BE2C (cell line): ENCODE results near the gene ATP8A2.

Experiments
- DNase-seq: peaks from one replicate; pipeline ENCODE4 v3.0.0-alpha.2; 2020
- H3K27me3 ChIP-seq: fragments of 250-450 bp; sonication (Bioruptor Pico); 2 replicates; pipeline ENCODE4 v1.5.1; 2020; ENCODE audit warnings: mild to moderate bottlenecking
- H3K36me3 ChIP-seq: fragments of 250-450 bp; sonication (Bioruptor Pico); 2 replicates; pipeline ENCODE4 v1.5.1; 2020; ENCODE audit warnings: mild to moderate bottlenecking
- H3K4me1 ChIP-seq: fragments of 250-450 bp; sonication (Bioruptor Pico); 2 replicates; pipeline ENCODE4 v1.5.1; 2020
- H3K4me3 ChIP-seq: 2 replicates; pipeline ENCODE4 v1.5.1; 2011; ENCODE audit warnings: low read depth, low read length
- H3K9me3 ChIP-seq: fragments of 250-450 bp; sonication (Bioruptor Pico); 2 replicates; pipeline ENCODE4 v1.5.1; 2020
- CTCF ChIP-seq: IDR thresholded peaks from 2 replicates; pipeline ENCODE4 v1.5.1; 2012; ENCODE audit warnings: mild to moderate bottlenecking, low read depth, low read length

The ATP8A2 gene

GRCh38 chr13:25633093-25633492 lies 261.3 kb downstream of the ATP8A2 start:
- H3K4me1 ChIP-seq, result no peaks in the 10 kb centered on the region
- no peaks in the 10 kb centered on the region for H3K27me3 ChIP-seq
- no peaks in the 10 kb centered on the region for H3K36me3 ChIP-seq
- H3K4me3 ChIP-seq, result no peak overlapping the region
- H3K9me3 ChIP-seq, result no peaks in the 10 kb centered on the region
- no peak for DNase-seq
- TF ChIP-seq CTCF, result no peak

- no peak for TF ChIP-seq CTCF
- Histone ChIP-seq H3K9me3 (no peaks in the 10 kb centered on the region), H3K4me1 (no peaks in the 10 kb centered on the region), H3K36me3 (no peaks in the 10 kb centered on the region), H3K4me3 (no peak overlapping the region), H3K27me3 (no peaks in the 10 kb centered on the region)
- no peak for DNase-seq
Observed at GRCh38 chr13:25645681-25646080, 273.9 kb downstream of the ATP8A2 start.

DNA sequence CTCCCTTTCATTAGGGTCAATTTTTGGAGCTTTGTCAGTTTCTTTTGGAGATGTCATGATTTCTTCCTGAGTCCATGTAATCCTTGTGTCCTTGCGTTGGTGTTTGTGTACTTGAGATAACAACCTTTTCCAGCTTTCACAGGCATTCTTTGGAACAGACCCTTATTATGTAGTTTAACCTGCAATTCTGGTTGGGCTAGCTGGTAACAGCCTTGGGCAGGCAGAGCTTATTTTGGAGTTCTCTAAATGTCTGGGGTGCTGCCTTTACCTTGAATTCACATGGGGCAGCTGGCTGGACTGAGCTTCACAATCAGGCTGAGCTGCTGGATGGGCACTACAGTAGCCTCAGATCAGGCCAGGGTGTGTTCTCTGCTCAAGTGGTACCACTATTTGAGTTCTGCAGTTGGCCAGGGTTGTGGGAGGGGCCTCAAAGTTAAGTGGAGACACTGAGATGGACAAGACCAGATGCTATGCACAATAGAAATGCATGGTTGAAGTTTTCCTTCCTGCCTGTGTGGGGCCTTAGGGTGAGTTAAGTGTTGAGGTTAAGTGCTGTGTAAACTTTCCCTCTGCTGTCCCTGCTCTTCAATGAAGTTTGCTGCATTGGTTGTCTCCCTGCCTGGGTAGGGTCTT lies 277.3 kb downstream of the ATP8A2 start:
- H3K4me3 ChIP-seq, result no peak overlapping the region
- H3K4me1 ChIP-seq, result no peaks in the 10 kb centered on the region
- H3K36me3 ChIP-seq, result no peaks in the 10 kb centered on the region
- no peaks in the 10 kb centered on the region for H3K27me3 ChIP-seq
- no peak for TF ChIP-seq CTCF
- no peaks in the 10 kb centered on the region for H3K9me3 ChIP-seq
- DNase-seq, result no peak

GRCh38 chr13:25652764-25653163 lies 281.0 kb downstream of the ATP8A2 start:
- no peak overlapping the region for H3K4me3 ChIP-seq
- TF ChIP-seq CTCF, result no peak
- H3K27me3 ChIP-seq, result no peaks in the 10 kb centered on the region
- DNase-seq, result no peak
- no peaks in the 10 kb centered on the region for H3K36me3 ChIP-seq
- no peaks in the 10 kb centered on the region for H3K4me1 ChIP-seq
- no peaks in the 10 kb centered on the region for H3K9me3 ChIP-seq

DNA sequence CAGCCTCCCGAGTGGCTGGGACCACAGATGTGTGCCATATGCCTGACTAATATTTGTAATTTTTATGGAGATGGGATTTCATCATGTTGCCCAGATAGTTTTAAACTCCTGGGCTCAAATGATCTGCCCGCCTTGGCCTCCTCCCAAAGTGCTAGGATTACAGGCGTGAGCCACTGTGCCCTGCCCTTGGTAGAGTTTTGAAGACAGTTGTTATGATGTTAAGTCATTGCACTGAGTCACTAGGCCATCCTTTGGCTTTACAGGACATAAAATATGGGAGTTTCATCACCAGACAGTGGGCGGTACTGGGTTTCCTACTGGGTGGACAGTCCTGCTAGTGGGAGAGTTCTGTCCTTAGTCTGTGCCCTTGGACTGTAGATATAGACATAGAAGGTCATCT lies 282.5 kb downstream of the ATP8A2 start:
- no peaks in the 10 kb centered on the region for H3K36me3 ChIP-seq
- H3K9me3 ChIP-seq, result no peaks in the 10 kb centered on the region
- H3K4me3 ChIP-seq, result no peak overlapping the region
- DNase-seq, result no peak
- no peaks in the 10 kb centered on the region for H3K4me1 ChIP-seq
- no peak for TF ChIP-seq CTCF
- H3K27me3 ChIP-seq, result no peaks in the 10 kb centered on the region

- no peak for TF ChIP-seq CTCF
- H3K4me3 ChIP-seq, result no peak overlapping the region
- H3K36me3 ChIP-seq, result no peaks in the 10 kb centered on the region
- H3K27me3 ChIP-seq, result no peaks in the 10 kb centered on the region
- DNase-seq, result no peak
- H3K4me1 ChIP-seq, result no peaks in the 10 kb centered on the region
- no peaks in the 10 kb centered on the region for H3K9me3 ChIP-seq
Observed at GRCh38 chr13:25657157-25657556, 285.4 kb downstream of the ATP8A2 start.
